WTC11 (cell line): ENCODE measurements around the gene IL1RAPL1. TPM values are rescaled to one million over a fixed set of nuclear protein-coding genes. Genes with fewer than 3 reads are reported as not detected.

Source experiments
- ATAC-seq: fragments of 200-7000 bp; cut with Tn5 transposase; 2 replicates; pipeline ENCODE4 v1.10.0; 2021; ENCODE audit warnings: mild to moderate bottlenecking, moderate library complexity
- CTCF ChIA-PET: fragments of 300-600 bp; sonication (Branson Sonifier 250); formaldehyde crosslinking; loops from one replicate; lab custom pipeline; 2021; ENCODE audit warnings: antibody characterized with exemption; lab: Charles Lee
- POLR2A ChIA-PET: fragments of 350-600 bp; sonication (Branson Sonifier 250); formaldehyde crosslinking; loops from one replicate; lab custom pipeline; 2021; ENCODE audit warnings: antibody characterized with exemption; lab: Charles Lee
- DNase-seq: peaks from one replicate; pipeline ENCODE4 v3.0.0; 2021; ENCODE audit warnings: low spot score
- H3K27ac Mint-ChIP-seq: 2 replicates; pipeline ENCODE4 v1.8.0; 2021; ENCODE audit warnings: mixed read lengths
- H3K27me3 Mint-ChIP-seq: 2 replicates; pipeline ENCODE4 v1.8.0; 2021; ENCODE audit warnings: low read depth, mild to moderate bottlenecking, moderate library complexity, mixed read lengths
- H3K36me3 Mint-ChIP-seq: 2 replicates; pipeline ENCODE4 v1.8.0; 2021; ENCODE audit warnings: mixed read lengths
- H3K4me1 Mint-ChIP-seq: 2 replicates; pipeline ENCODE4 v1.8.0; 2022; ENCODE audit warnings: mixed read lengths
- H3K4me3 Mint-ChIP-seq: 2 replicates; pipeline ENCODE4 v1.8.0; 2021; ENCODE audit warnings: mild to moderate bottlenecking, moderate library complexity, mixed read lengths
- H3K9me3 Mint-ChIP-seq: 2 replicates; pipeline ENCODE4 v1.8.0; 2021; ENCODE audit warnings: mixed read lengths
- ARID4B ChIP-seq: sonication (generic); formaldehyde crosslinking; IDR thresholded peaks from 2 replicates; pipeline ENCODE4 v1.8.0; 2023; ENCODE audit warnings: missing genetic modification reagents, mild to moderate bottlenecking, borderline replicate concordance
- ATF6 ChIP-seq: sonication (generic); formaldehyde crosslinking; IDR thresholded peaks from 2 replicates; pipeline ENCODE4 v1.8.1; 2023; ENCODE audit warnings: mild to moderate bottlenecking, missing genetic modification reagents
- ERG ChIP-seq: fragments of 250-450 bp; sonication (Bioruptor Pico); IDR thresholded peaks from 2 replicates; pipeline ENCODE4 v1.8.0; 2021; ENCODE audit warnings: mild to moderate bottlenecking
- FOXK1 ChIP-seq: sonication (generic); formaldehyde crosslinking; IDR thresholded peaks from 2 replicates; pipeline ENCODE4 v1.8.0; 2022; ENCODE audit warnings: mild to moderate bottlenecking, moderate library complexity, missing genetic modification reagents
- FOXP1 ChIP-seq: sonication (generic); formaldehyde crosslinking; IDR thresholded peaks from 2 replicates; pipeline ENCODE4 v1.8.0; 2022; ENCODE audit warnings: missing genetic modification reagents, mild to moderate bottlenecking, moderate library complexity, borderline replicate concordance
- GTF2I ChIP-seq: fragments of 250-450 bp; sonication (Bioruptor Pico); conservative IDR thresholded peaks from 2 replicates; pipeline ENCODE4 v1.4.0; 2021; ENCODE audit warnings: mild to moderate bottlenecking
- JAZF1 ChIP-seq: fragments of 250-450 bp; sonication (Bioruptor Pico); IDR thresholded peaks from 2 replicates; pipeline ENCODE4 v1.9.0; 2021; ENCODE audit warnings: moderate library complexity, mild to moderate bottlenecking, inconsistent platforms
- JUN ChIP-seq: sonication (generic); formaldehyde crosslinking; IDR thresholded peaks from 2 replicates; pipeline ENCODE4 v1.8.0; 2023; ENCODE audit warnings: mild to moderate bottlenecking, missing genetic modification reagents
- NFYB ChIP-seq: sonication (generic); formaldehyde crosslinking; conservative IDR thresholded peaks from 2 replicates; pipeline ENCODE4 v1.8.0; 2022; ENCODE audit warnings: low read depth, missing genetic modification reagents
- NR2C2 ChIP-seq: sonication (generic); formaldehyde crosslinking; IDR thresholded peaks from 2 replicates; pipeline ENCODE4 v1.8.0; 2022; ENCODE audit warnings: mild to moderate bottlenecking, missing genetic modification reagents
- NR3C1 ChIP-seq: sonication (generic); formaldehyde crosslinking; conservative IDR thresholded peaks from 2 replicates; pipeline ENCODE4 v1.8.1; 2023; ENCODE audit warnings: low read depth, mild to moderate bottlenecking, missing genetic modification reagents
- RELA ChIP-seq: sonication (generic); formaldehyde crosslinking; IDR thresholded peaks from 2 replicates; pipeline ENCODE4 v1.8.1; 2022; ENCODE audit warnings: missing genetic modification reagents, mild to moderate bottlenecking, borderline replicate concordance
- SP1 ChIP-seq: sonication (generic); formaldehyde crosslinking; conservative IDR thresholded peaks from 2 replicates; pipeline ENCODE4 v1.8.1; 2022; ENCODE audit warnings: missing genetic modification reagents
- ZNF121 ChIP-seq: sonication (generic); formaldehyde crosslinking; IDR thresholded peaks from 2 replicates; pipeline ENCODE4 v1.8.0; 2023; ENCODE audit warnings: missing genetic modification reagents
- ZNF232 ChIP-seq: sonication (generic); formaldehyde crosslinking; IDR thresholded peaks from 2 replicates; pipeline ENCODE4 v1.8.0; 2022; ENCODE audit warnings: mild to moderate bottlenecking, missing genetic modification reagents
- ZNF317 ChIP-seq: sonication (generic); formaldehyde crosslinking; IDR thresholded peaks from 2 replicates; pipeline ENCODE4 v1.8.1; 2023; ENCODE audit warnings: low read depth, mild to moderate bottlenecking, moderate library complexity, missing genetic modification reagents, borderline replicate concordance
- ZNF416 ChIP-seq: fragments of 250-450 bp; sonication (Bioruptor Pico); IDR thresholded peaks from 2 replicates; pipeline ENCODE4 v1.9.0; 2021; ENCODE audit warnings: mild to moderate bottlenecking, inconsistent platforms
- ZSCAN18 ChIP-seq: fragments of 250-450 bp; sonication (Bioruptor Pico); IDR thresholded peaks from 2 replicates; pipeline ENCODE4 v2.1.2; 2022; ENCODE audit warnings: mild to moderate bottlenecking, moderate library complexity
- total RNA-seq: library from RNA; stranded (reverse); gene quantifications from 3 replicates; pipeline ENCODE4 v1.2.3, GENCODE V29; 2021
- TF ChIP-seq, protein P1 (sequence below): sonication (generic); formaldehyde crosslinking; IDR thresholded peaks from 2 replicates; pipeline ENCODE4 v1.8.1; 2022; ENCODE audit warnings: low read depth, missing genetic modification reagents, borderline replicate concordance
- TF ChIP-seq, protein P2 (sequence below): sonication (generic); formaldehyde crosslinking; IDR thresholded peaks from 2 replicates; pipeline ENCODE4 v1.8.1; 2023; ENCODE audit warnings: mild to moderate bottlenecking, missing genetic modification reagents, moderate library complexity

The IL1RAPL1 gene
- total RNA-seq, 1 experiment from 2014 or later = 0.13 TPM

GRCh38 chrX:29726811-29727210 is 1139.6 kb downstream of the IL1RAPL1 start:
- ChIA-PET CTCF (no interaction called here), POLR2A (no interaction called here)
- no peak overlapping the region for H3K4me3 Mint-ChIP-seq
- H3K36me3 Mint-ChIP-seq = no peaks in the 10 kb centered on the region
- H3K27ac Mint-ChIP-seq = no peak overlapping the region
- TF ChIP-seq ZNF416 (CRISPR knock-in tag) = no peak
- no peak for TF ChIP-seq GTF2I (CRISPR knock-in tag)
- TF ChIP-seq ZNF232 (CRISPR knock-in tag) = no peak
- no peak for ATAC-seq
- H3K27me3 Mint-ChIP-seq = peaks cover 2% of the 10 kb centered on the region; the same call in 1 of the 2 replicates
- H3K9me3 Mint-ChIP-seq = peaks cover 3% of the 10 kb centered on the region; the same call in 1 of the 2 replicates
- no peak for DNase-seq
- peaks cover 9% of the 10 kb centered on the region for H3K4me1 Mint-ChIP-seq

GRCh38 chrX:29728639-29729038 is 1141.4 kb downstream of the IL1RAPL1 start:
- H3K4me3 Mint-ChIP-seq = no peak overlapping the region
- CTCF ChIA-PET = no interaction called here
- no peak for TF ChIP-seq ERG
- TF ChIP-seq RELA (CRISPR knock-in tag) = no peak
- no peak for TF ChIP-seq JAZF1 (CRISPR knock-in tag)
- no peak for TF ChIP-seq ZNF121 (CRISPR knock-in tag)
- TF ChIP-seq ARID4B (CRISPR knock-in tag) = no peak
- no peak for TF ChIP-seq NR2C2 (CRISPR knock-in tag)
- TF ChIP-seq JUN = no peak
- no peak for TF ChIP-seq NFYB (CRISPR knock-in tag)
- TF ChIP-seq FOXP1 (CRISPR knock-in tag) = no peak
- no peak for TF ChIP-seq FOXK1
- no peak for TF ChIP-seq SP1 (CRISPR knock-in tag)
- no peak for TF ChIP-seq NR3C1
- TF ChIP-seq ATF6 (CRISPR knock-in tag) = no peak
- TF ChIP-seq ZNF317 (CRISPR knock-in tag) = no peak
- ATAC-seq = no peak
- no peak overlapping the region for H3K27ac Mint-ChIP-seq
- POLR2A ChIA-PET = no interaction called here
- H3K27me3 Mint-ChIP-seq = peaks cover 2% of the 10 kb centered on the region; the same call in 1 of the 2 replicates
- no peaks in the 10 kb centered on the region for H3K36me3 Mint-ChIP-seq
- peaks cover 3% of the 10 kb centered on the region; the same call in 1 of the 2 replicates for H3K9me3 Mint-ChIP-seq
- peaks cover 20% of the 10 kb centered on the region for H3K4me1 Mint-ChIP-seq
- DNase-seq = no peak

DNA sequence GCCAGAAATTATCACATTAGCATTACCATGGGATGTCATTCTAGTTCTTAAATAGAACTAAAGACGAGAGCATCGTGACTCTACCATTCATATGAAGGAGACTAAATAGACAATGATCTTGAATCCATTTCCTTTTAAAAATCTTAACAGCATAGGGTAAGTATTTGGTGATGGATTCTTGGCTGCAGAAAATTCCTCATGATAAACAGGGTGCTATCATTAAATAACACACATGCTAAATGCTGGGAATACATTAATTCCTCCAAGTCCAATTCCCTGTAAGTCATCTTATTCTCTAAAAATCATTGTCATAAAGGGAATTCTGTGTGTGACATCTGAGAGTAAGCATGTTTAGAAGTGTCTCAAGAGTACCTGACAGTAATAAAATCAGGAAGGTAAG is 1157.7 kb downstream of the IL1RAPL1 start:
- POLR2A ChIA-PET = no interaction called here
- no peak overlapping the region for H3K27ac Mint-ChIP-seq
- H3K9me3 Mint-ChIP-seq = no peaks in the 10 kb centered on the region
- H3K4me3 Mint-ChIP-seq = no peak overlapping the region
- DNase-seq (no peak), ATAC-seq (no peak)
- CTCF ChIA-PET = no interaction called here
- H3K4me1 Mint-ChIP-seq = peaks cover 18% of the 10 kb centered on the region
- no peaks in the 10 kb centered on the region for H3K27me3 Mint-ChIP-seq
- no peaks in the 10 kb centered on the region for H3K36me3 Mint-ChIP-seq
- TF ChIP-seq, protein P1, sequence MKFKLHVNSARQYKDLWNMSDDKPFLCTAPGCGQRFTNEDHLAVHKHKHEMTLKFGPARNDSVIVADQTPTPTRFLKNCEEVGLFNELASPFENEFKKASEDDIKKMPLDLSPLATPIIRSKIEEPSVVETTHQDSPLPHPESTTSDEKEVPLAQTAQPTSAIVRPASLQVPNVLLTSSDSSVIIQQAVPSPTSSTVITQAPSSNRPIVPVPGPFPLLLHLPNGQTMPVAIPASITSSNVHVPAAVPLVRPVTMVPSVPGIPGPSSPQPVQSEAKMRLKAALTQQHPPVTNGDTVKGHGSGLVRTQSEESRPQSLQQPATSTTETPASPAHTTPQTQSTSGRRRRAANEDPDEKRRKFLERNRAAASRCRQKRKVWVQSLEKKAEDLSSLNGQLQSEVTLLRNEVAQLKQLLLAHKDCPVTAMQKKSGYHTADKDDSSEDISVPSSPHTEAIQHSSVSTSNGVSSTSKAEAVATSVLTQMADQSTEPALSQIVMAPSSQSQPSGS (CRISPR knock-in tag) = no peak
- TF ChIP-seq, protein P2, sequence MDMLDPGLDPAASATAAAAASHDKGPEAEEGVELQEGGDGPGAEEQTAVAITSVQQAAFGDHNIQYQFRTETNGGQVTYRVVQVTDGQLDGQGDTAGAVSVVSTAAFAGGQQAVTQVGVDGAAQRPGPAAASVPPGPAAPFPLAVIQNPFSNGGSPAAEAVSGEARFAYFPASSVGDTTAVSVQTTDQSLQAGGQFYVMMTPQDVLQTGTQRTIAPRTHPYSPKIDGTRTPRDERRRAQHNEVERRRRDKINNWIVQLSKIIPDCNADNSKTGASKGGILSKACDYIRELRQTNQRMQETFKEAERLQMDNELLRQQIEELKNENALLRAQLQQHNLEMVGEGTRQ = no peak
- TF ChIP-seq JAZF1 (CRISPR knock-in tag) (no peak), FOXK1 (no peak), ZSCAN18 (CRISPR knock-in tag) (no peak)
